Measurements from ENCODE around the gene CDH4. TPM values are rescaled to one million over a fixed set of nuclear protein-coding genes. Genes with fewer than 3 reads are reported as not detected.

The CDH4 gene
- total RNA-seq, 6 experiments from 2014 or later, result 5.8 to 12.8 (median 10.9) TPM

GRCh38 chr20:61694682-61695081 lies 442.6 kb downstream of the CDH4 start:
- Mint-ChIP-seq H3K4me1 (ENCODE audit: low read depth) (no peaks in the 10 kb centered on the region), H3K4me3 (no peak overlapping the region), H3K27me3 (ENCODE audit: insufficient read depth) (peaks cover 3% of the 10 kb centered on the region), H3K9me3 (peaks cover 41% of the 10 kb centered on the region), H3K36me3 (ENCODE audit: low read depth) (peaks cover 4% of the 10 kb centered on the region), H3K27ac (no peak overlapping the region)
- no peak for DNase-seq
- no peak for TF ChIP-seq CTCF (IDR thresholded peaks at IDR 0.05)

- peaks cover 3% of the 10 kb centered on the region for H3K27me3 Mint-ChIP-seq (ENCODE audit: insufficient read depth)
- no peak for DNase-seq
- peaks cover 42% of the 10 kb centered on the region for H3K9me3 Mint-ChIP-seq
- H3K36me3 Mint-ChIP-seq (ENCODE audit: low read depth), result peaks cover 6% of the 10 kb centered on the region; the same call in 1 of the 2 replicates
- no peak overlapping the region for H3K27ac Mint-ChIP-seq
- no peak for TF ChIP-seq CTCF (IDR thresholded peaks at IDR 0.05)
- H3K4me1 Mint-ChIP-seq (ENCODE audit: low read depth), result no peaks in the 10 kb centered on the region
- H3K4me3 Mint-ChIP-seq, result no peak overlapping the region
Observed at GRCh38 chr20:61695741-61696140, 443.7 kb downstream of the CDH4 start.

GRCh38 chr20:61696181-61696735 lies 444.2 kb downstream of the CDH4 start:
- peaks cover 11% of the 10 kb centered on the region; the same call in 1 of the 2 replicates for H3K36me3 Mint-ChIP-seq (ENCODE audit: low read depth)
- no peak overlapping the region for H3K4me3 Mint-ChIP-seq
- no peaks in the 10 kb centered on the region for H3K4me1 Mint-ChIP-seq (ENCODE audit: low read depth)
- H3K9me3 Mint-ChIP-seq, result peaks cover 43% of the 10 kb centered on the region
- no peak overlapping the region for H3K27ac Mint-ChIP-seq
- TF ChIP-seq CTCF (IDR thresholded peaks at IDR 0.05), result no peak
- no peak for DNase-seq
- no peaks in the 10 kb centered on the region; the same call in 1 of the 2 replicates for H3K27me3 Mint-ChIP-seq (ENCODE audit: insufficient read depth)

- Mint-ChIP-seq H3K27ac (no peak overlapping the region), H3K4me3 (no peak overlapping the region), H3K4me1 (ENCODE audit: low read depth) (no peaks in the 10 kb centered on the region), H3K36me3 (ENCODE audit: low read depth) (peaks cover 11% of the 10 kb centered on the region; the same call in 1 of the 2 replicates), H3K27me3 (ENCODE audit: insufficient read depth) (no peaks in the 10 kb centered on the region; the same call in 1 of the 2 replicates), H3K9me3 (peaks cover 44% of the 10 kb centered on the region)
- TF ChIP-seq CTCF (IDR thresholded peaks at IDR 0.05), result no peak
- no peak for DNase-seq
Observed at GRCh38 chr20:61697666-61698597, 445.9 kb downstream of the CDH4 start.

- Mint-ChIP-seq H3K36me3 (ENCODE audit: low read depth) (peaks cover 11% of the 10 kb centered on the region; the same call in 1 of the 2 replicates), H3K9me3 (peaks cover 48% of the 10 kb centered on the region), H3K4me1 (ENCODE audit: low read depth) (no peaks in the 10 kb centered on the region), H3K27me3 (ENCODE audit: insufficient read depth) (no peaks in the 10 kb centered on the region; the same call in 1 of the 2 replicates), H3K4me3 (no peak overlapping the region), H3K27ac (no peak overlapping the region)
- DNase-seq, result no peak
- TF ChIP-seq CTCF (IDR thresholded peaks at IDR 0.05), result no peak
Observed at GRCh38 chr20:61698598-61699494, 446.8 kb downstream of the CDH4 start.
